Measurements from ENCODE around the gene BARHL2.

The BARHL2 gene

GRCh38 chr1:90716552-90717355, at the start of gene BARHL2:
Gene BARHL2, minus strand, starts transcription at chr1:90717302. Its CDS starts 107 bp downstream, at chr1:90717195.
- DNase-seq = no peak

- DNase-seq = no peak
Observed at GRCh38 chr1:90763930-90764329, 46.8 kb upstream of the BARHL2 start.

GRCh38 chr1:90763506-90763905, 46.4 kb upstream of the BARHL2 start:
- no peak for DNase-seq

GRCh38 chr1:90761781-90762589, 44.9 kb upstream of the BARHL2 start:
- no peak for DNase-seq

GRCh38 chr1:90761156-90761555, 44.1 kb upstream of the BARHL2 start:
- DNase-seq = no peak

- no peak for DNase-seq
Observed at GRCh38 chr1:90753556-90753955, 36.5 kb upstream of the BARHL2 start.

- DNase-seq = no peak
Observed at GRCh38 chr1:90748668-90749067, 31.6 kb upstream of the BARHL2 start.

- no peak for DNase-seq
Observed at GRCh38 chr1:90746857-90747256, 29.8 kb upstream of the BARHL2 start.

GRCh38 chr1:90745972-90746371, 28.9 kb upstream of the BARHL2 start:
- DNase-seq = no peak

- DNase-seq = no peak
Observed at GRCh38 chr1:90732136-90732535, 15.0 kb upstream of the BARHL2 start.

GRCh38 chr1:90731382-90732050, 14.4 kb upstream of the BARHL2 start:
- no peak for DNase-seq

- DNase-seq = no peak
Observed at GRCh38 chr1:90730243-90731022, 13.3 kb upstream of the BARHL2 start.

GRCh38 chr1:90729504-90730242, 12.6 kb upstream of the BARHL2 start:
- DNase-seq = no peak

- DNase-seq = no peak
Observed at GRCh38 chr1:90728502-90729287, 11.6 kb upstream of the BARHL2 start.

GRCh38 chr1:90727917-90728501, 10.9 kb upstream of the BARHL2 start:
- no peak for DNase-seq

GRCh38 chr1:90726986-90727480, 9.9 kb upstream of the BARHL2 start:
- no peak for DNase-seq

- no peak for DNase-seq
Observed at GRCh38 chr1:90726425-90726985, 9.4 kb upstream of the BARHL2 start.

- no peak for DNase-seq
Observed at GRCh38 chr1:90725657-90726424, 8.7 kb upstream of the BARHL2 start.

GRCh38 chr1:90724926-90725656, 8.0 kb upstream of the BARHL2 start:
- no peak for DNase-seq

Measured in CD4-positive, alpha-beta T cell treated with Interleukin-4 for 1 hour (primary cell).